Erythroblast (primary cell): ENCODE measurements around the gene KIAA0586.

Source experiments
- GATA1 ChIP-seq: IDR thresholded peaks from 2 replicates; pipeline ENCODE4 v1.6.1; 2011; ENCODE audit warnings: low read depth, mild to moderate bottlenecking, control low read depth, low read length, moderate library complexity
- POLR2A ChIP-seq: IDR thresholded peaks from 2 replicates; pipeline ENCODE4 v1.6.1; 2011; ENCODE audit warnings: mild to moderate bottlenecking, low read length

- no peak for TF ChIP-seq POLR2A
- no peak for TF ChIP-seq GATA1
These were observed 37.1 kb downstream of the KIAA0586 start for GRCh38 chr14:58464652-58465051.
